Endothelial cell of umbilical vein (primary cell): Measurements from ENCODE around the gene ACSF3.

Experiments used
- EZH2 ChIP-seq: IDR thresholded peaks from 2 replicates; pipeline ENCODE4 v1.6.1; 2012; ENCODE audit warnings: borderline replicate concordance, low read depth, mild to moderate bottlenecking, moderate library complexity, low read length, inconsistent platforms; ENCODE audit not compliant: severe bottlenecking
- GATA2 ChIP-seq: IDR thresholded peaks from 2 replicates; pipeline ENCODE4 v1.7.0; 2011; ENCODE audit warnings: low read depth, mild to moderate bottlenecking, moderate library complexity, mixed read lengths, low read length; ENCODE audit not compliant: insufficient read length, insufficient read depth
- MYC ChIP-seq: IDR thresholded peaks from one replicate; pipeline ENCODE4 v1.6.1; 2011; ENCODE audit warnings: mild to moderate bottlenecking, low read depth, low read length
- POLR2A ChIP-seq: IDR thresholded peaks from 2 replicates; pipeline ENCODE4 v1.6.1; 2012; ENCODE audit warnings: low read depth, mild to moderate bottlenecking, control low read depth, low read length
- POLR2AphosphoS5 ChIP-seq: IDR thresholded peaks from 2 replicates; pipeline ENCODE4 v1.6.1; 2012; ENCODE audit warnings: low read depth, mild to moderate bottlenecking, control low read depth, low read length, moderate library complexity; ENCODE audit not compliant: insufficient read depth
- TF ChIP-seq, protein P1 (sequence below), 2 donors: IDR thresholded peaks; 1 replicate in 1 of 2; 2 replicates in 1 of 2; pipeline ENCODE4 v1.5.1; 2011; ENCODE audit warnings: low read length in 2 of 2, mild to moderate bottlenecking in 2 of 2, moderate library complexity in 2 of 2, control low read depth in 1 of 2, inconsistent platforms in 1 of 2, low read depth in 1 of 2; ENCODE audit not compliant: insufficient read depth in 1 of 2; ENCODE audit errors: extremely low read depth in 1 of 2
- TF ChIP-seq, protein P2 (sequence below): IDR thresholded peaks from 2 replicates; pipeline ENCODE4 v1.6.1; 2011; ENCODE audit not compliant: insufficient read depth, insufficient read length

DNA sequence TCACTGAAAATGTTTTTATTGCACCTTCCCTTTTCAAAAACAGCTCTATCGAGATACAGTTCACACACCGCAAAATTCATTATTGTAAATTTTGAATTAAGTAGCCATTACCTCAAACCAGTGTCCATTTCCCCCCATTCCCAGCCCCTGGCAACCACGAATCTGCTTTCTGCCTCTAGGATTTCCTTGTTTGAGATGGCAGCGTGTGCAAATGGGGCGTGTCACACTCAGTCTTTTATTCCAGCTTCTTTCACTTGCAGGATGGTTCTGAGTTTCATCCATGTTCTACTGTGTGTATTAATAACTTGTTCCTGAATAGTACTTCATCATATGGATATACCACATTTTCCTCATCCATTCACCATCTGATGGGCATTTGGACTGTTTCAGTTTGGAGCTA lies 14.8 kb downstream of the ACSF3 start:
- TF ChIP-seq MYC (no peak), POLR2A (no peak), POLR2AphosphoS5 (no peak), EZH2 (no peak), GATA2 (no peak)
- TF ChIP-seq, protein P1, sequence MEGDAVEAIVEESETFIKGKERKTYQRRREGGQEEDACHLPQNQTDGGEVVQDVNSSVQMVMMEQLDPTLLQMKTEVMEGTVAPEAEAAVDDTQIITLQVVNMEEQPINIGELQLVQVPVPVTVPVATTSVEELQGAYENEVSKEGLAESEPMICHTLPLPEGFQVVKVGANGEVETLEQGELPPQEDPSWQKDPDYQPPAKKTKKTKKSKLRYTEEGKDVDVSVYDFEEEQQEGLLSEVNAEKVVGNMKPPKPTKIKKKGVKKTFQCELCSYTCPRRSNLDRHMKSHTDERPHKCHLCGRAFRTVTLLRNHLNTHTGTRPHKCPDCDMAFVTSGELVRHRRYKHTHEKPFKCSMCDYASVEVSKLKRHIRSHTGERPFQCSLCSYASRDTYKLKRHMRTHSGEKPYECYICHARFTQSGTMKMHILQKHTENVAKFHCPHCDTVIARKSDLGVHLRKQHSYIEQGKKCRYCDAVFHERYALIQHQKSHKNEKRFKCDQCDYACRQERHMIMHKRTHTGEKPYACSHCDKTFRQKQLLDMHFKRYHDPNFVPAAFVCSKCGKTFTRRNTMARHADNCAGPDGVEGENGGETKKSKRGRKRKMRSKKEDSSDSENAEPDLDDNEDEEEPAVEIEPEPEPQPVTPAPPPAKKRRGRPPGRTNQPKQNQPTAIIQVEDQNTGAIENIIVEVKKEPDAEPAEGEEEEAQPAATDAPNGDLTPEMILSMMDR (IDR thresholded peaks at IDR 0.05; ENCODE audit: extremely low read depth in 1 of 2, insufficient read depth in 1 of 2, low read depth in 1 of 2, low read length in 2 of 2): no peak
- TF ChIP-seq, protein P2, sequence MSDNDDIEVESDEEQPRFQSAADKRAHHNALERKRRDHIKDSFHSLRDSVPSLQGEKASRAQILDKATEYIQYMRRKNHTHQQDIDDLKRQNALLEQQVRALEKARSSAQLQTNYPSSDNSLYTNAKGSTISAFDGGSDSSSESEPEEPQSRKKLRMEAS: no peak
